Measurements from ENCODE around the gene CAV2.

DNA sequence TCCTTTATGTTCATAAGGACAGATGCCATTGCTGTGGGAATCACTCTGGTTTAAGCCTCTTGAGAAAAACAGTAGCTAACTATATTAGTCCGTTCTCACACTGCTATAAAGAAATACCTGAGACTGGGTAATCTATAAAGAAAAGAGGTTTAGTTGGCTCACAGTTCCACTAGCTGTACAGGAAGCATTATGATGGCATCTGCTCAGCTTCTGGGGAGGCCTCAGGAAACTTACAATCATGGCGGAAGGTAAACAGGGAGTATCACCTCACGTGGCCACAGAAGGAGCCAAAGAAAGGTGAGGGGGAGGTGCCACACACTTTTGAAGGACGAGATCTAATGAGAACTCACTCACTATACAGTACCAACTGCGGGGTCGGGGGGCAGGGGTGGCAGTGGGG, 2.9 kb upstream of the CAV2 start:
- no peak for TF ChIP-seq POLR2A (IDR thresholded peaks at IDR 0.05)
- no peak for TF ChIP-seq CTCF (IDR thresholded peaks at IDR 0.05)
